HepG2 (cell line): ENCODE results near the gene COMMD1. TPM values are rescaled to one million over a fixed set of nuclear protein-coding genes. Genes with fewer than 3 reads are reported as not detected.
A peak's percentile ranks its signal among the peaks of the same experiment; 100 is the strongest.

ENCODE experiments used
- DBP ChIP-seq: sonication (generic); formaldehyde crosslinking; IDR thresholded peaks from 2 replicates; pipeline ENCODE4 v1.4.0; 2020; ENCODE audit warnings: missing genetic modification reagents; ENCODE audit errors: not compliant biosample characterization
- GZF1 ChIP-seq: sonication (generic); formaldehyde crosslinking; IDR thresholded peaks from 2 replicates; pipeline ENCODE4 v1.5.1; 2020; ENCODE audit warnings: mild to moderate bottlenecking, missing genetic modification reagents
- HMGXB4 ChIP-seq, 2 experiments: sonication (generic) in 1 of 2; formaldehyde crosslinking in 1 of 2; IDR thresholded peaks; 2 replicates each; pipeline versions ENCODE4 v1.4.0 to v1.6.1; 2018 to 2020; ENCODE audit warnings: missing genetic modification reagents in 2 of 2, borderline replicate concordance in 1 of 2, low read depth in 1 of 2, mild to moderate bottlenecking in 1 of 2, missing biosample characterization in 1 of 2
- NONO ChIP-seq, 2 experiments: fragments of 450-650 bp in 1 of 2; sonication (generic) in 1 of 2; formaldehyde crosslinking in 1 of 2; IDR thresholded peaks in 1 of 2; conservative IDR thresholded peaks in 1 of 2; 2 replicates each; pipeline versions ENCODE4 v1.6.1 to v1.8.0; 2017 to 2022; ENCODE audit warnings: mild to moderate bottlenecking in 1 of 2, missing genetic modification reagents in 1 of 2, moderate library complexity in 1 of 2
- RNF2 ChIP-seq: fragments of 450-650 bp; conservative IDR thresholded peaks from 2 replicates; pipeline ENCODE4 v1.6.1; 2016; ENCODE audit warnings: low read depth
- SCMH1 ChIP-seq: sonication (generic); formaldehyde crosslinking; IDR thresholded peaks from 2 replicates; pipeline ENCODE4 v1.9.0; 2021; ENCODE audit warnings: missing genetic modification reagents, mild to moderate bottlenecking, borderline replicate concordance
- SKIL ChIP-seq: sonication (generic); formaldehyde crosslinking; IDR thresholded peaks from 2 replicates; pipeline ENCODE4 v1.8.0; 2022; ENCODE audit warnings: missing genetic modification reagents, mild to moderate bottlenecking, moderate library complexity, borderline replicate concordance
- SRSF9 ChIP-seq: fragments of 200-400 bp; formaldehyde crosslinking; IDR thresholded peaks from 2 replicates; pipeline ENCODE4 v1.6.1; 2018; ENCODE audit warnings: borderline replicate concordance, mild to moderate bottlenecking, low read depth, low read length; ENCODE audit not compliant: insufficient read depth, poor library complexity, severe bottlenecking
- TCF7L2 ChIP-seq: IDR thresholded peaks from 2 replicates; pipeline ENCODE4 v1.6.1; 2011; ENCODE audit warnings: mild to moderate bottlenecking, low read depth, low read length, moderate library complexity
- TRIM22 ChIP-seq: fragments of 450-650 bp; IDR thresholded peaks from 2 replicates; pipeline ENCODE4 v1.6.1; 2017
- ZNF124 ChIP-seq: sonication (generic); formaldehyde crosslinking; IDR thresholded peaks from 2 replicates; pipeline ENCODE4 v1.4.0; 2020; ENCODE audit warnings: missing genetic modification reagents
- ZNF547 ChIP-seq: sonication (generic); formaldehyde crosslinking; IDR thresholded peaks from 2 replicates; pipeline ENCODE4 v1.5.1; 2020; ENCODE audit warnings: mild to moderate bottlenecking, missing genetic modification reagents
- ZNF709 ChIP-seq: sonication (generic); formaldehyde crosslinking; IDR thresholded peaks from 2 replicates; pipeline ENCODE4 v1.5.0; 2020; ENCODE audit warnings: mild to moderate bottlenecking, missing genetic modification reagents
- polyA plus RNA-seq, 8 experiments: library from polyadenylated mRNA; depleted of rRNA in 3 of 8; stranded (reverse) in 7 of 8; unstranded in 1 of 8; fragments of >200 nt; fragmentation: Illumina TruSeq in 4 of 8; extraction: Trizol in 4 of 8; gene quantifications; 2 replicates each; pipeline versions ENCODE4 v1.2.1 to v1.2.3, GENCODE V29; 2011 to 2016; ENCODE audit warnings: low read depth in 4 of 8, missing spikeins in 1 of 8, mixed read lengths in 1 of 8; ENCODE audit not compliant: insufficient read depth in 1 of 8
- total RNA-seq, 5 experiments: library from RNA; depleted of rRNA; stranded (reverse); fragments of >200 nt; fragmentation: Illumina TruSeq; extraction: Trizol; gene quantifications; 2 replicates each; pipeline ENCODE4 v1.2.3, GENCODE V29; 2016; ENCODE audit warnings: low read depth in 1 of 5
- TF ChIP-seq, protein P1 (sequence below), 2 experiments: IDR thresholded peaks; 2 replicates each; pipeline ENCODE4 v1.6.1; 2011 to 2012; ENCODE audit warnings: low read length in 2 of 2, borderline replicate concordance in 1 of 2, low read depth in 1 of 2, mild to moderate bottlenecking in 1 of 2, moderate library complexity in 1 of 2
- TF ChIP-seq, protein P2 (sequence below): sonication (generic); formaldehyde crosslinking; IDR thresholded peaks from 2 replicates; pipeline ENCODE4 v1.8.0; 2022; ENCODE audit warnings: mild to moderate bottlenecking, missing genetic modification reagents, borderline replicate concordance

Gene COMMD1
- total and polyA plus RNA-seq, 2 of the 13 experiments (the other 11 are each of a cell fraction or from before 2014, with no cell fraction given) = 25.7 to 105 TPM

GRCh38 chr2:61905372-61906185 lies at the start of gene COMMD1 (continued):
- TF ChIP-seq, protein P1, sequence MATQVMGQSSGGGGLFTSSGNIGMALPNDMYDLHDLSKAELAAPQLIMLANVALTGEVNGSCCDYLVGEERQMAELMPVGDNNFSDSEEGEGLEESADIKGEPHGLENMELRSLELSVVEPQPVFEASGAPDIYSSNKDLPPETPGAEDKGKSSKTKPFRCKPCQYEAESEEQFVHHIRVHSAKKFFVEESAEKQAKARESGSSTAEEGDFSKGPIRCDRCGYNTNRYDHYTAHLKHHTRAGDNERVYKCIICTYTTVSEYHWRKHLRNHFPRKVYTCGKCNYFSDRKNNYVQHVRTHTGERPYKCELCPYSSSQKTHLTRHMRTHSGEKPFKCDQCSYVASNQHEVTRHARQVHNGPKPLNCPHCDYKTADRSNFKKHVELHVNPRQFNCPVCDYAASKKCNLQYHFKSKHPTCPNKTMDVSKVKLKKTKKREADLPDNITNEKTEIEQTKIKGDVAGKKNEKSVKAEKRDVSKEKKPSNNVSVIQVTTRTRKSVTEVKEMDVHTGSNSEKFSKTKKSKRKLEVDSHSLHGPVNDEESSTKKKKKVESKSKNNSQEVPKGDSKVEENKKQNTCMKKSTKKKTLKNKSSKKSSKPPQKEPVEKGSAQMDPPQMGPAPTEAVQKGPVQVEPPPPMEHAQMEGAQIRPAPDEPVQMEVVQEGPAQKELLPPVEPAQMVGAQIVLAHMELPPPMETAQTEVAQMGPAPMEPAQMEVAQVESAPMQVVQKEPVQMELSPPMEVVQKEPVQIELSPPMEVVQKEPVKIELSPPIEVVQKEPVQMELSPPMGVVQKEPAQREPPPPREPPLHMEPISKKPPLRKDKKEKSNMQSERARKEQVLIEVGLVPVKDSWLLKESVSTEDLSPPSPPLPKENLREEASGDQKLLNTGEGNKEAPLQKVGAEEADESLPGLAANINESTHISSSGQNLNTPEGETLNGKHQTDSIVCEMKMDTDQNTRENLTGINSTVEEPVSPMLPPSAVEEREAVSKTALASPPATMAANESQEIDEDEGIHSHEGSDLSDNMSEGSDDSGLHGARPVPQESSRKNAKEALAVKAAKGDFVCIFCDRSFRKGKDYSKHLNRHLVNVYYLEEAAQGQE (IDR thresholded peaks at IDR 0.05; ENCODE audit: borderline replicate concordance in 1 of 2, low read depth in 1 of 2, low read length in 2 of 2) = peak in 1 of 2 experiments; percentile 77; a peak in 1 of 4 replicates
- TF ChIP-seq SKIL (CRISPR knock-in tag) (no peak), ZNF547 (CRISPR knock-in tag) (peak; percentile 85), GZF1 (no peak), SCMH1 (CRISPR knock-in tag) (no peak), DBP (CRISPR knock-in tag) (no peak), ZNF709 (CRISPR knock-in tag) (peak; percentile 93), SRSF9 (no peak), TCF7L2 (no peak), TRIM22 (no peak), RNF2 (no peak), ZNF124 (CRISPR knock-in tag) (peak; percentile 68; the same call in 1 of the 2 replicates), HMGXB4 (CRISPR knock-in tag; IDR thresholded peaks at IDR 0.05; ENCODE audit: borderline replicate concordance in 1 of 2, low read depth in 1 of 2) (peak; percentile 86 to 91), NONO (IDR thresholded peaks at IDR 0.05) (no peak), NONO (CRISPR knock-in tag; conservative IDR thresholded peaks at IDR 0.05) (peak; percentile 58; the same call in 1 of the 2 replicates)
- TF ChIP-seq, protein P2, sequence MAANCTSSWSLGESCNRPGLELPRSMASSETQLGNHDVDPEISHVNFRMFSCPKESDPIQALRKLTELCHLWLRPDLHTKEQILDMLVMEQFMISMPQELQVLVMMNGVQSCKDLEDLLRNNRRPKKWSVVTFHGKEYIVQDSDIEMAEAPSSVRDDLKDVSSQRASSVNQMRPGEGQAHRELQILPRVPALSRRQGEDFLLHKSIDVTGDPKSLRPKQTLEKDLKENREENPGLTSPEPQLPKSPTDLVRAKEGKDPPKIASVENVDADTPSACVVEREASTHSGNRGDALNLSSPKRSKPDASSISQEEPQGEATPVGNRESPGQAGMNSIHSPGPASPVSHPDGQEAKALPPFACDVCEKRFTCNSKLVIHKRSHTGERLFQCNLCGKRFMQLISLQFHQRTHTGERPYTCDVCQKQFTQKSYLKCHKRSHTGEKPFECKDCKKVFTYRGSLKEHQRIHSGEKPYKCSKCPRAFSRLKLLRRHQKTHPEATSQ (CRISPR knock-in tag) = peak; percentile 89
